Muscle of leg (tissue), 11 donors: ENCODE data around the gene CPVL. TPM values are rescaled to one million over a fixed set of nuclear protein-coding genes. Genes with fewer than 3 reads are reported as not detected.

Experiments used
- DNase-seq: peaks from one replicate; pipeline ENCODE4 v3.0.0; 2013
- H3K27ac ChIP-seq: one replicate; pipeline ENCODE4 v1.5.1; 2013; ENCODE audit warnings: mild to moderate bottlenecking, low read length, control low read depth
- H3K27me3 ChIP-seq: one replicate; pipeline ENCODE4 v1.6.1; 2013; ENCODE audit warnings: low read length; ENCODE audit not compliant: control insufficient read depth, insufficient read depth
- H3K36me3 ChIP-seq: one replicate; pipeline ENCODE4 v1.6.1; 2013; ENCODE audit warnings: low read length; ENCODE audit not compliant: control insufficient read depth, insufficient read depth
- H3K4me1 ChIP-seq: one replicate; pipeline ENCODE4 v1.6.1; 2013; ENCODE audit warnings: low read length; ENCODE audit not compliant: control insufficient read depth, insufficient read depth
- H3K4me3 ChIP-seq: one replicate; pipeline ENCODE4 v1.5.1; 2013; ENCODE audit warnings: low read length, control low read depth
- H3K9me3 ChIP-seq: replicated peaks from 2 replicates; pipeline ENCODE4 v1.6.1; 2013; ENCODE audit warnings: low read depth, low read length; ENCODE audit not compliant: control insufficient read depth
- WGBS: methylation state at CpG from one replicate; pipeline ENCODE4 v1.1.5; 2013; ENCODE audit warnings: missing lambda C conversion rate; ENCODE audit not compliant: insufficient coverage; 5-methylcytosine and 5-hydroxymethylcytosine counted together
- polyA plus RNA-seq, 8 donors: library from polyadenylated mRNA; unstranded; fragments of 120-200 nt; gene quantifications; one replicate each; pipeline versions ENCODE4 v1.2.1 to v1.2.3, GENCODE V29; 2013; ENCODE audit warnings: inconsistent platforms in 1 of 8, low replicate concordance in 1 of 8; ENCODE audit not compliant: insufficient read length in 8 of 8, insufficient read depth in 1 of 8
- total RNA-seq: library from RNA; stranded (reverse); fragments of 120-200 nt; gene quantifications from one replicate; pipeline ENCODE4 v1.2.4, GENCODE V29; 2013

The CPVL gene
- total and polyA plus RNA-seq, 9 donors = 16.8 to 45.4 (median 24.3) TPM

- Histone ChIP-seq H3K4me3 (no peak overlapping the region), H3K27ac (no peak overlapping the region), H3K4me1 (peaks cover 17% of the 10 kb centered on the region), H3K9me3 (no peaks in the 10 kb centered on the region), H3K27me3 (peaks cover 7% of the 10 kb centered on the region), H3K36me3 (no peaks in the 10 kb centered on the region)
- WGBS = 75% methylated on average over 3 of the region's 5 CpGs
- no peak for DNase-seq
Measured at GRCh38 chr7:28961972-28962371, 184.4 kb downstream of the CPVL start.

DNA sequence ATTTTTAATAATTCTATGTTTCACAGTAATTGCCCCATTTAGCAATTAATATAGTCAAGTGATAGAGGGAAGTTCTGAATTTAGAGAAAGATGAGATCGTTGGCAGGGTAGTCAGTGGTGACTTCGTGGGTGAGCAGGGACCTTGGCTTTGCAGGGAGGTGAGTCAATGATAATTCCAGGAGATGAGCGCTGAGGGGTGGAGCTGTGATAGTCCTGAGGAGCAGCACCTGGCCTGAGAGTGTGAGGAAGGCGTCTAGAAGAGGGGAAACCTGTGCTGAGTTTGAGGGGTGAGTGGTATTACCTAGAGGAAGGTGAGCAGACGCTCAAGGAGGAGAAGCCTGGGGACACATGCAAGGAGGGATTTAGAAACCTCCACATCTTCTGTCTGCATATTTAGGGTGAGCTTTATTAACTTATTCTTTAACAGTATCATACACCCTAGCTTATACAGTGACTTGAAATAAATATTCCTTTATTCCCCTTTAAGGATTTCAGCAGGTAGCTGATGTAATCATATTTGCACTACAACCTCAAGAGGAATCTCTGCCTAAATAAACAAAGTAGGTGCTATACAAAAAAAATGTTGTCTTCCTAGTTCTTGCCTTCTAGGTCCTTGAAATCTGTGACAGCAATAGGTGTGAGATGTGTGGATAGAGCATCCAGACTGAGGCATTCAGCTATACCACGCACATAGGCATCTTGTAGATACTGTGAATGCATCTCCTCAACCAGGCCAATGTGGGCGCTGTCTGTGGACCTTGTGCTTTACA is 186.1 kb downstream of the CPVL start:
- H3K27me3 ChIP-seq = peaks cover 16% of the 10 kb centered on the region
- no peak for DNase-seq
- H3K36me3 ChIP-seq = no peaks in the 10 kb centered on the region
- H3K27ac ChIP-seq = no peak overlapping the region
- H3K4me3 ChIP-seq = no peak overlapping the region
- no peaks in the 10 kb centered on the region for H3K9me3 ChIP-seq
- WGBS = 83% methylated on average over 6 of the region's 7 CpGs
- H3K4me1 ChIP-seq = peaks cover 30% of the 10 kb centered on the region

- peak overlapping the region; percentile 75 for H3K4me3 ChIP-seq
- H3K9me3 ChIP-seq = no peaks in the 10 kb centered on the region
- peaks cover 34% of the 10 kb centered on the region for H3K4me1 ChIP-seq
- H3K27me3 ChIP-seq = peaks cover 16% of the 10 kb centered on the region
- 35% methylated on average over 2 of the region's 6 CpGs for WGBS
- peak overlapping the region; percentile 91 for H3K27ac ChIP-seq
- no peak for DNase-seq
- H3K36me3 ChIP-seq = no peaks in the 10 kb centered on the region
Measured at GRCh38 chr7:28958980-28959347, 187.4 kb downstream of the CPVL start.

GRCh38 chr7:28958235-28958979 is 187.9 kb downstream of the CPVL start, which contains the start of gene TRIL:
TRIL (minus strand) TSS chr7:28958330; CDS start chr7:28958046, 284 bp downstream.
- Histone ChIP-seq H3K27me3 (peaks cover 16% of the 10 kb centered on the region), H3K4me3 (peak within 1 kb of the TSS; percentile 75), H3K36me3 (no peaks in the 10 kb centered on the region), H3K27ac (peak within 1 kb of the TSS; percentile 91), H3K4me1 (peaks cover 39% of the 10 kb centered on the region), H3K9me3 (no peaks in the 10 kb centered on the region)
- WGBS = under 1% methylated on average over 62 of the region's 66 CpGs
- DNase-seq = peak; percentile 97

DNA sequence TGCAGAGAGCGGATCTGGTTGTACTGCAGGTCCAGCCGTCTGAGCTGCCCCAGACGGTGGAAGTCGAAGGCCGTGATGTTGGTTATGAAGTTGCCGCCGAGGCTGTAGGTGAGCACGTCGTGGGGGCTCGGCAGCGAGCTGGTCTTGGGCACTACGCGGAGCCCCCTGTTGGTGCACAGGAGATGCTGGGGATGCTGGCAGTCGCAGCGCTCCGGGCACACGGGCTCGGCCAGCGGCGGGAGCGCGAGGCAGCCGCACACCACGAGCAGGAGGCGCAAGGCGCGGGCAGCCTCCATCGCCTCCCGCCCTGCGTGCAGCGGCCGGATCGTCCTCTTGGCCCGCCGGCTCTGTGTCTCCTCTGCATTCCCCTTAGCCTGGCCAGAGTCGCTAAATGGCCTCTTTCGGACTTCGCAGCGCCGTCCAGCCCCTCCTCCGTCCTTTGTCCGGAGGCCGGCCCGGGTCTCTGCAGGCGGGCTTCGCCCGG is 188.5 kb downstream of the CPVL start:
- peaks cover 16% of the 10 kb centered on the region for H3K27me3 ChIP-seq
- peaks cover 43% of the 10 kb centered on the region for H3K4me1 ChIP-seq
- no peaks in the 10 kb centered on the region for H3K36me3 ChIP-seq
- H3K4me3 ChIP-seq = peak overlapping the region; percentile 75
- H3K9me3 ChIP-seq = no peaks in the 10 kb centered on the region
- peak overlapping the region; percentile 91 for H3K27ac ChIP-seq
- under 1% methylated on average over 47 of the region's 47 CpGs for WGBS
- DNase-seq = no peak

DNA sequence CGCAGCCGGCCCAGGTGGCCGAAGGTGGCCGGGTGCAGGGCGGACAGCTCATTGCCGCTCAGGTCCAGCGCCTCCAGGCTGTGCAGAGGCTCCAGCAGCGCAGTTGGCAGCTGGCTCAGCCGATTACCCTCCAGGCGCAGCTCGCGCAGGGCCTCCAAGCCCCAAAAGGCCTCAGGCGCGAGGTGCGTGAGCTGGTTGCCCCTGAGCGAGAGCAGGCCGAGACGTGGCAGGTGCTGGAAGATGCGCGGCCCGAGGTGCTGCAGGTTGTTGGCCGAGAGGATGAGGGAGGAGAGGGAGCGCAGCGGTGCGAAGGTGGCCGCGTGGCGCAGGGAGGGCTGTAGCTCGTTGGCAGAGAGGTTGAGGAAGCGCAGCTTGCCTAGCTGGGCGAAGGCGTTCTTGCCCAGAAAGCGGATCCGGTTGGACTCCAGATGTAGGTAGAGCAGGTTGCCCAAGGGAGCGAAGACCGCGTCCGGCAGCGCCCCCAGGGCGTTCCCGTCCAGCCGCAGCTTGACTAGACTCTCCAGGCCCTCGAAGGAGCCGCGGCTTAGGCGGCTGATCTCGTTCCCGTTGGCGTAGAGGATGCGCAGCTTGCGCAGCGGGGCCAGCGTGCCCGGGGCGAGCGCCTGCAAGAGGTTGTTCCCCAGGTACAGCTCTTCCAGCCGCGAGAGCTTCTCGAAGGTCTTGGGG is 189.1 kb downstream of the CPVL start:
- peak; percentile 60 for DNase-seq
- peaks cover 16% of the 10 kb centered on the region for H3K27me3 ChIP-seq
- peak overlapping the region; percentile 75 for H3K4me3 ChIP-seq
- H3K36me3 ChIP-seq = no peaks in the 10 kb centered on the region
- H3K4me1 ChIP-seq = peaks cover 43% of the 10 kb centered on the region
- under 1% methylated on average over 58 of the region's 59 CpGs for WGBS
- no peaks in the 10 kb centered on the region for H3K9me3 ChIP-seq
- peak overlapping the region; percentile 91 for H3K27ac ChIP-seq

DNA sequence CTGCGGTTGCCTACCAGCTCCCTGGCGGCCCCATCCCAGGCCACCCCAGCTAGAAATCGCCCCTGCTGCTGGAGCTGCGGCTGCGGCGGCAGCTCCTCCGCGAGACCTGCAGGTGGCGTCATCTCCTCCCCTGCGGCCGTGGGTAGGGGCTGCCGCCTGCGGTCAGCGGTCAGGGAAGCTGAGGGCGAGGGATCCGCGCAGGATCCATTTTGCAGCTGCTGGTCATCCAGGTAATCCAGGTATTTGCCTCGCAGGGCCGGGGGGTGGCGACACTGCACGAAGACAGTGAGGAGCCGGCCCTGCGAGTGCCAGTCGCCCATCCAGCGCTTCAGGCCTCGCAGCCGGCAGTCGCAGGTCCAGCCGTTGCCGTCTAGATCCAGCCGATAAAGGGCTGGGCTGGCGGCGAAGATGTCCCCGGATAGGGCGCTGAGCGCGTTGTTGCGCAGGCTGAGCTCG is 189.7 kb downstream of the CPVL start:
- Histone ChIP-seq H3K4me1 (peaks cover 43% of the 10 kb centered on the region), H3K27me3 (peaks cover 16% of the 10 kb centered on the region)
- WGBS = under 1% methylated on average over 39 of the region's 39 CpGs

GRCh38 chr7:28955718-28956607 is 190.4 kb downstream of the CPVL start:
- Histone ChIP-seq H3K36me3 (no peaks in the 10 kb centered on the region), H3K4me1 (peaks cover 43% of the 10 kb centered on the region), H3K4me3 (peak overlapping the region; percentile 75), H3K27me3 (peaks cover 16% of the 10 kb centered on the region), H3K9me3 (no peaks in the 10 kb centered on the region), H3K27ac (no peak overlapping the region)
- WGBS = under 1% methylated on average over 104 of the region's 104 CpGs
- DNase-seq = peak; percentile 87

More for the DNA sequence above, 189.7 kb downstream of the CPVL start:
- Histone ChIP-seq H3K9me3 (no peaks in the 10 kb centered on the region), H3K27ac (peak overlapping the region; percentile 22), H3K36me3 (no peaks in the 10 kb centered on the region), H3K4me3 (peak overlapping the region; percentile 75)
- DNase-seq = peak; percentile 82

GRCh38 chr7:28955356-28955717 is 191.0 kb downstream of the CPVL start:
- no peaks in the 10 kb centered on the region for H3K36me3 ChIP-seq
- WGBS = 6% methylated on average over 20 of the region's 22 CpGs
- peak overlapping the region; percentile 75 for H3K4me3 ChIP-seq
- H3K9me3 ChIP-seq = no peaks in the 10 kb centered on the region
- no peak for DNase-seq
- H3K4me1 ChIP-seq = peaks cover 43% of the 10 kb centered on the region
- peaks cover 16% of the 10 kb centered on the region for H3K27me3 ChIP-seq
- no peak overlapping the region for H3K27ac ChIP-seq
